H1 (cell line): ENCODE data around the gene SLC13A4.

ENCODE experiments used
- ATF3 ChIP-seq: IDR thresholded peaks from 2 replicates; pipeline ENCODE4 v1.6.1; 2011; ENCODE audit warnings: low read depth, mild to moderate bottlenecking, low read length; ENCODE audit not compliant: insufficient read depth
- EGR1 ChIP-seq: IDR thresholded peaks from 2 replicates; pipeline ENCODE4 v1.6.1; 2011; ENCODE audit warnings: low read depth, low read length, borderline replicate concordance
- EZH2 ChIP-seq: fragments of 200-600 bp; sonication (generic); IDR thresholded peaks from 2 replicates; pipeline ENCODE4 v1.7.1; 2012; ENCODE audit warnings: low read depth, mild to moderate bottlenecking, moderate library complexity, low read length, inconsistent platforms; ENCODE audit not compliant: severe bottlenecking
- JUN ChIP-seq: IDR thresholded peaks from 2 replicates; pipeline ENCODE4 v1.6.1; 2011; ENCODE audit warnings: low read depth, mild to moderate bottlenecking, improper control_type of control experiment, low read length
- POLR2A ChIP-seq, 2 experiments: IDR thresholded peaks; 1 replicate in 1 of 2; 2 replicates in 1 of 2; pipeline ENCODE4 v1.6.1; 2011; ENCODE audit warnings: low read depth in 2 of 2, low read length in 2 of 2, mild to moderate bottlenecking in 2 of 2; ENCODE audit errors: control extremely low read depth in 1 of 2
- POLR2AphosphoS5 ChIP-seq: IDR thresholded peaks from 2 replicates; pipeline ENCODE4 v1.6.1; 2011; ENCODE audit warnings: low read depth, low read length
- SP1 ChIP-seq: IDR thresholded peaks from 2 replicates; pipeline ENCODE4 v1.6.1; 2011; ENCODE audit warnings: low read depth, low read length
- TAF1 ChIP-seq: IDR thresholded peaks from 2 replicates; pipeline ENCODE4 v1.6.1; 2011; ENCODE audit warnings: mild to moderate bottlenecking, low read depth, low read length
- TEAD4 ChIP-seq: IDR thresholded peaks from 2 replicates; pipeline ENCODE4 v1.6.1; 2012; ENCODE audit warnings: low read depth, low read length, inconsistent platforms, mixed read lengths
- TF ChIP-seq, protein P1 (sequence below), 3 experiments: IDR thresholded peaks; 1 replicate in 2 of 3; 2 replicates in 1 of 3; pipeline versions ENCODE4 v1.5.1 to v1.6.1; 2011; ENCODE audit warnings: low read length in 3 of 3, mild to moderate bottlenecking in 3 of 3, inconsistent platforms in 2 of 3, low read depth in 1 of 3, moderate library complexity in 1 of 3; ENCODE audit not compliant: insufficient read depth in 1 of 3; ENCODE audit errors: control extremely low read depth in 1 of 3

GRCh38 chr7:135716677-135717238 lies 11.2 kb downstream of the SLC13A4 start:
- no peak for TF ChIP-seq SP1
- TF ChIP-seq ATF3: no peak
- no peak for TF ChIP-seq POLR2A (IDR thresholded peaks at IDR 0.05; ENCODE audit: control extremely low read depth in 1 of 2, low read depth in 2 of 2, low read length in 2 of 2)
- TF ChIP-seq TEAD4: no peak
- no peak for TF ChIP-seq JUN
- TF ChIP-seq, protein P1, sequence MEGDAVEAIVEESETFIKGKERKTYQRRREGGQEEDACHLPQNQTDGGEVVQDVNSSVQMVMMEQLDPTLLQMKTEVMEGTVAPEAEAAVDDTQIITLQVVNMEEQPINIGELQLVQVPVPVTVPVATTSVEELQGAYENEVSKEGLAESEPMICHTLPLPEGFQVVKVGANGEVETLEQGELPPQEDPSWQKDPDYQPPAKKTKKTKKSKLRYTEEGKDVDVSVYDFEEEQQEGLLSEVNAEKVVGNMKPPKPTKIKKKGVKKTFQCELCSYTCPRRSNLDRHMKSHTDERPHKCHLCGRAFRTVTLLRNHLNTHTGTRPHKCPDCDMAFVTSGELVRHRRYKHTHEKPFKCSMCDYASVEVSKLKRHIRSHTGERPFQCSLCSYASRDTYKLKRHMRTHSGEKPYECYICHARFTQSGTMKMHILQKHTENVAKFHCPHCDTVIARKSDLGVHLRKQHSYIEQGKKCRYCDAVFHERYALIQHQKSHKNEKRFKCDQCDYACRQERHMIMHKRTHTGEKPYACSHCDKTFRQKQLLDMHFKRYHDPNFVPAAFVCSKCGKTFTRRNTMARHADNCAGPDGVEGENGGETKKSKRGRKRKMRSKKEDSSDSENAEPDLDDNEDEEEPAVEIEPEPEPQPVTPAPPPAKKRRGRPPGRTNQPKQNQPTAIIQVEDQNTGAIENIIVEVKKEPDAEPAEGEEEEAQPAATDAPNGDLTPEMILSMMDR (IDR thresholded peaks at IDR 0.05; ENCODE audit: control extremely low read depth in 1 of 3, insufficient read depth in 1 of 3, low read depth in 1 of 3, low read length in 3 of 3): no peak
- no peak for TF ChIP-seq TAF1
- TF ChIP-seq EZH2: no peak
- TF ChIP-seq POLR2AphosphoS5: no peak
- TF ChIP-seq EGR1: no peak
